Suprapubic skin (tissue), 4 donors: ENCODE data around the gene ZBED1.
"Not testable (repeated sequence)": the region's sequence is repeated elsewhere in the genome, so short reads cannot be mapped to it uniquely, and the experiment has no call there.

Source experiments
- EP300 ChIP-seq: sonication (generic); formaldehyde crosslinking; IDR thresholded peaks from one replicate; pipeline ENCODE4 v1.6.1; 2017; ENCODE audit warnings: antibody characterized with exemption
- POLR2AphosphoS5 ChIP-seq, 3 donors: sonication (generic); formaldehyde crosslinking; IDR thresholded peaks; one replicate each; pipeline ENCODE4 v1.6.1; 2017; ENCODE audit warnings: antibody characterized with exemption in 3 of 3
- TF ChIP-seq, protein P1 (sequence below), 2 donors: fragments of 200-600 bp in 1 of 2; fragments of 450-650 bp in 1 of 2; sonication (generic) in 1 of 2; IDR thresholded peaks; one replicate each; pipeline ENCODE4 v1.5.1; 2016 to 2019; ENCODE audit warnings: antibody characterized with exemption in 2 of 2, mild to moderate bottlenecking in 1 of 2, moderate library complexity in 1 of 2

DNA sequence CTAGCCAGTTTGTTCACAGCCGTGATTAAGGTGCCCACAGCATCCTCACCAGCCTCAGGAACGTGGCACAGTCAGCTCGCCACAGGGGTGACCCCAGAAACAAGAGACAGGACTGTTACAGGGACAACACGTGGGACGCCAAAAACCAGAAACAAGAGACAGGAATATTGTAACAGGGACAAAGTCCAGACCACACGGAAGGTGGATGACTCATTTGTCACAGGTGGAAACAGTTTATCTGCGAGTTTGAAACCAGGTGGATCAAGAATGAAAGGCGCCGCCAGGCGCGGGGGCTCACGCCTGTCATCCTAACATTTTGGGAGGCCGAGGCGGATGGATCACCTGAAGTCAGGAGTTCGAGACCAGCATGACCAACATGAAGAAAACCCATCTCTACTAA is 27.7 kb downstream of the ZBED1 start:
- TF ChIP-seq, protein P1, sequence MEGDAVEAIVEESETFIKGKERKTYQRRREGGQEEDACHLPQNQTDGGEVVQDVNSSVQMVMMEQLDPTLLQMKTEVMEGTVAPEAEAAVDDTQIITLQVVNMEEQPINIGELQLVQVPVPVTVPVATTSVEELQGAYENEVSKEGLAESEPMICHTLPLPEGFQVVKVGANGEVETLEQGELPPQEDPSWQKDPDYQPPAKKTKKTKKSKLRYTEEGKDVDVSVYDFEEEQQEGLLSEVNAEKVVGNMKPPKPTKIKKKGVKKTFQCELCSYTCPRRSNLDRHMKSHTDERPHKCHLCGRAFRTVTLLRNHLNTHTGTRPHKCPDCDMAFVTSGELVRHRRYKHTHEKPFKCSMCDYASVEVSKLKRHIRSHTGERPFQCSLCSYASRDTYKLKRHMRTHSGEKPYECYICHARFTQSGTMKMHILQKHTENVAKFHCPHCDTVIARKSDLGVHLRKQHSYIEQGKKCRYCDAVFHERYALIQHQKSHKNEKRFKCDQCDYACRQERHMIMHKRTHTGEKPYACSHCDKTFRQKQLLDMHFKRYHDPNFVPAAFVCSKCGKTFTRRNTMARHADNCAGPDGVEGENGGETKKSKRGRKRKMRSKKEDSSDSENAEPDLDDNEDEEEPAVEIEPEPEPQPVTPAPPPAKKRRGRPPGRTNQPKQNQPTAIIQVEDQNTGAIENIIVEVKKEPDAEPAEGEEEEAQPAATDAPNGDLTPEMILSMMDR (IDR thresholded peaks at IDR 0.05): not testable (repeated sequence)
- not testable (repeated sequence) for TF ChIP-seq EP300; POLR2AphosphoS5 (IDR thresholded peaks at IDR 0.05)
